ENCODE results near the gene DCPS. TPM values are rescaled to one million over a fixed set of nuclear protein-coding genes. Genes with fewer than 3 reads are reported as not detected.

The DCPS gene
- total RNA-seq, 1 donor from 2014 or later = 18.6 TPM

DNA sequence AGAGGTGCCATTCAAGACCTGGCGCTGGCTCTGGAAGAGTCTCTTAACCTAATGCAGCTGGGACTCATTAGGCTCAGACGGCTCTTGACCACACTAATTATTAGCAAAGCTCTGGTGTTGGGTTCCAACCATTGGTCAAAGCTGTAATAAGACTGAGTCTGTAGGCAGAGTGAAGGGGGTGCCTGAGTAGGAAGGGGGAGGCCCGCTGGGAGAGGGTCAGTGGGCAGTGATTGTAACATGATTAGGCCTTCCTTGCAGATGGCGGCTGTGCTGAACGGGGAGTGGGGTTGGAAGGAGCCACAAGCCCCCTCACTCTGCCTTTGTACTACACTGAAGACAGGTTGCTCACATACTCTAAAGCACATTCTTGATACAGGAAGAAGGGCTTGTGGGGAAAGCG is 40.4 kb upstream of the DCPS start:
- no peaks in the 10 kb centered on the region for H3K9me3 Mint-ChIP-seq
- H3K27ac Mint-ChIP-seq = no peak overlapping the region
- H3K36me3 ChIP-seq = peaks cover 9% of the 10 kb centered on the region

DNA sequence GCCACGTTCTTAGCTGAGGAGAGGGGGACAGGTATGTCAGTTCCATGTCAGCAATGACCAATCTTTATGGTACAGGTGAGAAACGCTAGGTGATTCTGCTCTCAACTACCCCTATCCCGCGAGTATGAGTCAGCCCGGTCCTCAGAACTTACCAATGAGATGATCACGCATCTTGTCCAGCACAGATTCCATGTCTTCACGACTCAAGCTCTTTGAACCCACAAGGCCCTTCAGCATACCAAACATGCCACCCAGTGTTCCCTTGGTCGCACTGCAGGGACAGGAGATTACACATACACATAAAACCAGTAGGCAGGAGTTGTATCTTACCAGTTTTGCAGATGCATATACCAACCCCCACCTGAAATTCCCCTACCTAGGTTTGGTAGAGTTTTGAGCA is 38.0 kb upstream of the DCPS start:
- Histone ChIP-seq H4K20me1 (ENCODE audit: low read depth) (peaks cover 6% of the 10 kb centered on the region), H3K4me1 (peaks cover 11% of the 10 kb centered on the region), H3K9ac (no peak overlapping the region), H3F3A (ENCODE audit: low read depth) (peaks cover 23% of the 10 kb centered on the region), H3K27ac (no peak overlapping the region), H3K4me3 (no peak overlapping the region), H3K9me3 (ENCODE audit: low read depth) (no peaks in the 10 kb centered on the region), H3K79me2 (ENCODE audit: low read depth) (peaks cover 39% of the 10 kb centered on the region), H3K4me2 (no peak overlapping the region), H3K36me3 (peaks cover 9% of the 10 kb centered on the region), H3K27me3 (no peaks in the 10 kb centered on the region), H2AFZ (replicated peaks) (no peak overlapping the region)
- H3K4me3 Mint-ChIP-seq = no peak overlapping the region
- H3K4me1 Mint-ChIP-seq = peaks cover 28% of the 10 kb centered on the region
- no peak overlapping the region for H3K27ac Mint-ChIP-seq
- H3K36me3 Mint-ChIP-seq = peaks cover 42% of the 10 kb centered on the region
- TF ChIP-seq, protein P1, sequence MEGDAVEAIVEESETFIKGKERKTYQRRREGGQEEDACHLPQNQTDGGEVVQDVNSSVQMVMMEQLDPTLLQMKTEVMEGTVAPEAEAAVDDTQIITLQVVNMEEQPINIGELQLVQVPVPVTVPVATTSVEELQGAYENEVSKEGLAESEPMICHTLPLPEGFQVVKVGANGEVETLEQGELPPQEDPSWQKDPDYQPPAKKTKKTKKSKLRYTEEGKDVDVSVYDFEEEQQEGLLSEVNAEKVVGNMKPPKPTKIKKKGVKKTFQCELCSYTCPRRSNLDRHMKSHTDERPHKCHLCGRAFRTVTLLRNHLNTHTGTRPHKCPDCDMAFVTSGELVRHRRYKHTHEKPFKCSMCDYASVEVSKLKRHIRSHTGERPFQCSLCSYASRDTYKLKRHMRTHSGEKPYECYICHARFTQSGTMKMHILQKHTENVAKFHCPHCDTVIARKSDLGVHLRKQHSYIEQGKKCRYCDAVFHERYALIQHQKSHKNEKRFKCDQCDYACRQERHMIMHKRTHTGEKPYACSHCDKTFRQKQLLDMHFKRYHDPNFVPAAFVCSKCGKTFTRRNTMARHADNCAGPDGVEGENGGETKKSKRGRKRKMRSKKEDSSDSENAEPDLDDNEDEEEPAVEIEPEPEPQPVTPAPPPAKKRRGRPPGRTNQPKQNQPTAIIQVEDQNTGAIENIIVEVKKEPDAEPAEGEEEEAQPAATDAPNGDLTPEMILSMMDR (IDR thresholded peaks at IDR 0.05) = no peak
- TF ChIP-seq EZH2phosphoT487 (IDR thresholded peaks at IDR 0.05) (no peak), EZH2 (IDR thresholded peaks at IDR 0.05) (no peak)
- no peaks in the 10 kb centered on the region for H3K9me3 Mint-ChIP-seq
- no peak for DNase-seq (ENCODE audit: low spot score)
- H3K27me3 Mint-ChIP-seq (ENCODE audit: insufficient read depth, low read depth) = peaks cover 2% of the 10 kb centered on the region

More for the DNA sequence above, 40.4 kb upstream of the DCPS start:
- H3K27ac ChIP-seq = no peak overlapping the region
- no peak overlapping the region for H3K4me2 ChIP-seq
- no peaks in the 10 kb centered on the region for H3K27me3 ChIP-seq
- no peak for TF ChIP-seq EZH2phosphoT487 (IDR thresholded peaks at IDR 0.05)
- TF ChIP-seq, protein P1 (IDR thresholded peaks at IDR 0.05) = no peak
- TF ChIP-seq EZH2 (IDR thresholded peaks at IDR 0.05) = no peak
- H3K79me2 ChIP-seq (ENCODE audit: low read depth) = peaks cover 19% of the 10 kb centered on the region
- no peak overlapping the region for H3K4me3 ChIP-seq
- H2AFZ ChIP-seq (replicated peaks) = no peak overlapping the region
- peaks cover 6% of the 10 kb centered on the region for H4K20me1 ChIP-seq (ENCODE audit: low read depth)
- peaks cover 12% of the 10 kb centered on the region for H3K4me1 Mint-ChIP-seq
- no peaks in the 10 kb centered on the region for H3K9me3 ChIP-seq (ENCODE audit: low read depth)
- H3K27me3 Mint-ChIP-seq (ENCODE audit: insufficient read depth, low read depth) = peaks cover 2% of the 10 kb centered on the region
- H3K4me1 ChIP-seq = peaks cover 7% of the 10 kb centered on the region
- H3F3A ChIP-seq (ENCODE audit: low read depth) = peaks cover 30% of the 10 kb centered on the region
- no peak overlapping the region for H3K9ac ChIP-seq
- no peak overlapping the region for H3K4me3 Mint-ChIP-seq
- no peak for DNase-seq (ENCODE audit: low spot score)
- peaks cover 43% of the 10 kb centered on the region for H3K36me3 Mint-ChIP-seq

DNA sequence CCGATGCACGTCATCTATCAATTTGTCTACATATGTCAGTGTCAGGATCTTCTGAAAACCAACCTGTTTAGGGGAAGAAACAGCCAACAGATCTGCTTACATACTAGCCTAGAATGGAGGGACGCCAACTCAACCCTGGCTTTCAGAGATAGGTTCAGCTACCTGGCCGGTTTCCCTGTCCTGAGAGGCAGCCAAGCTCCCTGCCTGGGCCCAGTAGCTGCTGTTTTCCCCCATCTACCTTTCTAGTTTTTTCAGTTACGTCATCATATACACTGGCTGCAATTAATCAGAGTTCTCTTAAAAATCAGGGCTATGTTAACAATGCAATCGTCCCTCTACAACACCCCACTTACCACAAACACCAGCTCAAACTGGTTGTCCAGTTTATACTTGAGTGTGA is 36.2 kb upstream of the DCPS start:
- peaks cover 40% of the 10 kb centered on the region for H3K36me3 Mint-ChIP-seq
- H3K4me2 ChIP-seq = peak overlapping the region; percentile 90
- peaks cover 2% of the 10 kb centered on the region for H3K27me3 Mint-ChIP-seq (ENCODE audit: insufficient read depth, low read depth)
- no peaks in the 10 kb centered on the region for H3K9me3 Mint-ChIP-seq
- peak overlapping the region; percentile 94 for H3K9ac ChIP-seq
- H3K27ac Mint-ChIP-seq = peak overlapping the region; percentile 85
- peak overlapping the region; percentile 95 for H3K4me3 ChIP-seq
- H3K4me1 ChIP-seq = peaks cover 11% of the 10 kb centered on the region
- H3K4me1 Mint-ChIP-seq = peaks cover 30% of the 10 kb centered on the region
- H4K20me1 ChIP-seq (ENCODE audit: low read depth) = peaks cover 6% of the 10 kb centered on the region
- no peaks in the 10 kb centered on the region for H3K27me3 ChIP-seq
- H3K36me3 ChIP-seq = peaks cover 9% of the 10 kb centered on the region
- no peak overlapping the region for H2AFZ ChIP-seq (replicated peaks)
- H3K4me3 Mint-ChIP-seq = peak overlapping the region; percentile 92
- H3K79me2 ChIP-seq (ENCODE audit: low read depth) = peaks cover 43% of the 10 kb centered on the region
- no peaks in the 10 kb centered on the region for H3K9me3 ChIP-seq (ENCODE audit: low read depth)
- DNase-seq (ENCODE audit: low spot score) = no peak
- no peak overlapping the region for H3K27ac ChIP-seq
- TF ChIP-seq EZH2phosphoT487 (IDR thresholded peaks at IDR 0.05) (no peak), EZH2 (IDR thresholded peaks at IDR 0.05) (no peak)
- TF ChIP-seq, protein P1 (IDR thresholded peaks at IDR 0.05) = no peak
- H3F3A ChIP-seq (ENCODE audit: low read depth) = peaks cover 10% of the 10 kb centered on the region
